Gastrocnemius medialis (tissue), 4 donors: ENCODE data around the gene NOL9.

Experiments
- POLR2A ChIP-seq, 2 donors: fragments of 450-650 bp; IDR thresholded peaks; one replicate each; pipeline ENCODE4 v1.6.1; 2017; ENCODE audit warnings: antibody characterized with exemption in 2 of 2, mild to moderate bottlenecking in 2 of 2, moderate library complexity in 2 of 2
- TF ChIP-seq, protein P1 (sequence below), 5 experiments: fragments of 450-650 bp in 3 of 5; fragments of 200-600 bp in 2 of 5; sonication (generic) in 2 of 5; IDR thresholded peaks in 4 of 5; conservative IDR thresholded peaks in 1 of 5; 1 replicate in 4 of 5; 2 replicates in 1 of 5; pipeline ENCODE4 v1.5.1; 2016 to 2019; ENCODE audit warnings: antibody characterized with exemption in 5 of 5, mild to moderate bottlenecking in 3 of 5, moderate library complexity in 3 of 5

DNA sequence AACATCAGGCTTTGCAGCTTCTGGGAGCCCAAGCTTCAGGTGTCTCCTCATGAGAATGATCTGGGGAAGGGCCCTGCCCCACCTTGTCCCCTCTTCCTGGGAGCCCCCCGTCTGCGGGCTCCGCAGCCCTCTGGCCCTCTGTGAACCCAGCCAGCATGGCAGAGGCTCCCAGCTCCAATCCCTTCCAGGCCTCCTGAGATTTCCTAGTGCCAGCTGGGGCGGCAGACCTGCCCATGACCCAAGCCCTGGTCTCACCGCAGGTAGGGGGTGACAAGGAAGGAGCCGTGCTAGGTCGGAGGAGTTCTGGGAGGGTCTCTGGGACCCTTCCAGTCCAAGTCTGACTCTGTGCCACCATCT is 70.6 kb downstream of the NOL9 start:
- TF ChIP-seq, protein P1, sequence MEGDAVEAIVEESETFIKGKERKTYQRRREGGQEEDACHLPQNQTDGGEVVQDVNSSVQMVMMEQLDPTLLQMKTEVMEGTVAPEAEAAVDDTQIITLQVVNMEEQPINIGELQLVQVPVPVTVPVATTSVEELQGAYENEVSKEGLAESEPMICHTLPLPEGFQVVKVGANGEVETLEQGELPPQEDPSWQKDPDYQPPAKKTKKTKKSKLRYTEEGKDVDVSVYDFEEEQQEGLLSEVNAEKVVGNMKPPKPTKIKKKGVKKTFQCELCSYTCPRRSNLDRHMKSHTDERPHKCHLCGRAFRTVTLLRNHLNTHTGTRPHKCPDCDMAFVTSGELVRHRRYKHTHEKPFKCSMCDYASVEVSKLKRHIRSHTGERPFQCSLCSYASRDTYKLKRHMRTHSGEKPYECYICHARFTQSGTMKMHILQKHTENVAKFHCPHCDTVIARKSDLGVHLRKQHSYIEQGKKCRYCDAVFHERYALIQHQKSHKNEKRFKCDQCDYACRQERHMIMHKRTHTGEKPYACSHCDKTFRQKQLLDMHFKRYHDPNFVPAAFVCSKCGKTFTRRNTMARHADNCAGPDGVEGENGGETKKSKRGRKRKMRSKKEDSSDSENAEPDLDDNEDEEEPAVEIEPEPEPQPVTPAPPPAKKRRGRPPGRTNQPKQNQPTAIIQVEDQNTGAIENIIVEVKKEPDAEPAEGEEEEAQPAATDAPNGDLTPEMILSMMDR (IDR thresholded peaks at IDR 0.05 in 4 of 5, conservative IDR thresholded peaks at IDR 0.05 in 1 of 5), result no peak
- TF ChIP-seq POLR2A (IDR thresholded peaks at IDR 0.05), result no peak
